Activated T-cell treated with anti-CD3 and anti-CD28 coated beads, Interleukin-2, amount 50 U/mL, for 1 hour (primary cell): ENCODE results near the gene LYZL4.

Experiments
- DNase-seq: peaks from one replicate; pipeline ENCODE4 v3.0.0-alpha.2; 2020

The LYZL4 gene

GRCh38 chr3:42369832-42370231 lies 40.6 kb downstream of the LYZL4 start:
- DNase-seq, result no peak

- no peak for DNase-seq
Observed at GRCh38 chr3:42369304-42369703, 41.1 kb downstream of the LYZL4 start.

- DNase-seq, result no peak
Observed at GRCh38 chr3:42368861-42369260, 41.5 kb downstream of the LYZL4 start.

- DNase-seq, result no peak
Observed at GRCh38 chr3:42367903-42368302, 42.5 kb downstream of the LYZL4 start.

- DNase-seq, result no peak
Observed at GRCh38 chr3:42366550-42366949, 43.9 kb downstream of the LYZL4 start.

GRCh38 chr3:42357335-42357734 lies 53.1 kb downstream of the LYZL4 start:
- DNase-seq, result no peak

GRCh38 chr3:42355612-42356011 lies 54.8 kb downstream of the LYZL4 start:
- DNase-seq, result no peak

- no peak for DNase-seq
Observed at GRCh38 chr3:42353631-42354030, 56.8 kb downstream of the LYZL4 start.

GRCh38 chr3:42351207-42351606 lies 59.2 kb downstream of the LYZL4 start:
- no peak for DNase-seq

GRCh38 chr3:42349765-42350594 lies 60.4 kb downstream of the LYZL4 start:
- DNase-seq, result no peak

- no peak for DNase-seq
Observed at GRCh38 chr3:42347928-42348327, 62.5 kb downstream of the LYZL4 start.
